Measurements from ENCODE around the gene VPS13A.

DNA sequence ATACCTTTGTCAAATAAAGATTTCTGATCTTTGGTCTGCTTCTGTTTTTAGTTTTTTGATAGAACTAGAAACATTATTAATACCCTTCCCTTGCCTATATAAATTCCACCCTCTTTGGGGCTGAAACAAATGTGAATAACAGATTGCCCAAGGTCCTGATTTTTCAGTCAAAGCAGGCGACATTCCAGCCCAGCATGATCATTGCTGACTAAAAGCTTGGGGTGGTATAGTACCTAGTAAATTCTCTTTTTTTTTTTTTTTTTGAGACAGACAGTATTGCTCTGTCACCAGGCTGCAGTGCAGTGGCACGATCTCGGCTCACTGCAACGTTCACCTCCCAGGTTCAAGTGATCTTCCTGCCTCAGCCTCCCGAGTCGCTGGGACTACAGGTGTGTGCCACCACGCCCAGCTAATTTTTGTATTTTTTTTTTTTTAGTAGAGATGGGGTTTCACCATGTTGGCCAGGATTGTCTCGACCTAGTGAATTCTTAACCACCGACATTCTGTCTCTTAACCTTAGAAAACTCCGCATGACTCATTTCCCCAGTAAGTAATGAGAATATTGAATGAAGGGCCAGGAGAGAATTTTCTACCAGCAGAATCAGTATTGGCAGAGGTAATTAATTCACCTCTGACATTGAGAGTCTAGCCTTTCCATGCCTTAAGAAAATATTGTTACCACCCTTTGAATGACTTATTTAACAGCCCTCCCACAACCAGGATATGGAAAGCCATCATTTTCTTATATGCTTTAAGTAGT is 244.4 kb downstream of the VPS13A start:
- TF ChIP-seq, protein P1, sequence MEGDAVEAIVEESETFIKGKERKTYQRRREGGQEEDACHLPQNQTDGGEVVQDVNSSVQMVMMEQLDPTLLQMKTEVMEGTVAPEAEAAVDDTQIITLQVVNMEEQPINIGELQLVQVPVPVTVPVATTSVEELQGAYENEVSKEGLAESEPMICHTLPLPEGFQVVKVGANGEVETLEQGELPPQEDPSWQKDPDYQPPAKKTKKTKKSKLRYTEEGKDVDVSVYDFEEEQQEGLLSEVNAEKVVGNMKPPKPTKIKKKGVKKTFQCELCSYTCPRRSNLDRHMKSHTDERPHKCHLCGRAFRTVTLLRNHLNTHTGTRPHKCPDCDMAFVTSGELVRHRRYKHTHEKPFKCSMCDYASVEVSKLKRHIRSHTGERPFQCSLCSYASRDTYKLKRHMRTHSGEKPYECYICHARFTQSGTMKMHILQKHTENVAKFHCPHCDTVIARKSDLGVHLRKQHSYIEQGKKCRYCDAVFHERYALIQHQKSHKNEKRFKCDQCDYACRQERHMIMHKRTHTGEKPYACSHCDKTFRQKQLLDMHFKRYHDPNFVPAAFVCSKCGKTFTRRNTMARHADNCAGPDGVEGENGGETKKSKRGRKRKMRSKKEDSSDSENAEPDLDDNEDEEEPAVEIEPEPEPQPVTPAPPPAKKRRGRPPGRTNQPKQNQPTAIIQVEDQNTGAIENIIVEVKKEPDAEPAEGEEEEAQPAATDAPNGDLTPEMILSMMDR (conservative IDR thresholded peaks at IDR 0.05 in 1 of 2, IDR thresholded peaks at IDR 0.05 in 1 of 2; ENCODE audit: low read depth in 1 of 2, low read length in 2 of 2), result no peak
- no peak for TF ChIP-seq EZH2 (IDR thresholded peaks at IDR 0.05; ENCODE audit: low read length, missing control alignments)

Data from fibroblast of lung (primary cell).